ENCODE data around the gene SLC48A1. TPM values are rescaled to one million over a fixed set of nuclear protein-coding genes. Genes with fewer than 3 reads are reported as not detected.

Gene SLC48A1
- total and polyA plus RNA-seq, 2 donors (not counting 3 experiments of a cell fraction or from before 2014, with no cell fraction given) = 17.3 to 20.3 TPM

GRCh38 chr12:47750916-47751470 is 22.0 kb upstream of the SLC48A1 start:
- H3K79me2 ChIP-seq (ENCODE audit: control insufficient read depth, insufficient read depth, low read length) = peaks cover 13% of the 10 kb centered on the region
- POLR2A ChIA-PET = no interaction called here
- CTCF ChIA-PET = interaction anchor here (1.1 to 1.5 kb wide), 2 partner anchors 8 to 9 kb away, joined by 4 to 5 read pairs; no protein-coding TSS in a partner anchor
- no peak for DNase-seq (ENCODE audit: low read depth, low spot score)
- H3K27ac ChIP-seq (ENCODE audit: insufficient read depth, low read depth, low read length) = no peak overlapping the region
- no peak overlapping the region for H3K4me2 ChIP-seq (ENCODE audit: insufficient read depth, low read length)
- intact Hi-C loops (cut with micrococcal nuclease) = no loop called here
- H3K4me3 ChIP-seq (replicated peaks in 1 of 3; ENCODE audit: insufficient read depth in 1 of 3, low read depth in 1 of 3, low read length in 3 of 3) = no peak overlapping the region
- no peak overlapping the region for H2AFZ ChIP-seq (ENCODE audit: low read depth, low read length)
- FAIRE-seq = no peak
- H3K9me3 ChIP-seq (replicated peaks; ENCODE audit: control insufficient read depth, insufficient read depth, low read length) = no peaks in the 10 kb centered on the region
- H3K36me3 ChIP-seq (ENCODE audit: control insufficient read depth in 2 of 2, extremely low read depth in 1 of 2, insufficient read depth in 2 of 2, low read length in 2 of 2) = peaks cover 6 to 54% of the 10 kb centered on the region in 2 experiments
- no TSS peak for BruUV-seq (replicated peaks)
- TF ChIP-seq POLR2AphosphoS5 (IDR thresholded peaks at IDR 0.05; ENCODE audit: insufficient read depth, low read depth, low read length) (no peak), EZH2 (IDR thresholded peaks at IDR 0.05; ENCODE audit: borderline replicate concordance, low read depth, low read length, severe bottlenecking) (no peak), MYC (IDR thresholded peaks at IDR 0.05; ENCODE audit: low read depth, low read length) (no peak), GATA2 (IDR thresholded peaks at IDR 0.05; ENCODE audit: insufficient read depth, insufficient read length, low read depth, low read length) (no peak), CTCF (IDR thresholded peaks at IDR 0.05; ENCODE audit: extremely low read depth in 1 of 2, insufficient read depth in 1 of 2, low read depth in 1 of 2, low read length in 2 of 2) (no peak), FOS (IDR thresholded peaks at IDR 0.05; ENCODE audit: borderline replicate concordance, insufficient read depth, low read length) (no peak), POLR2A (IDR thresholded peaks at IDR 0.05; ENCODE audit: low read depth, low read length) (no peak), JUN (IDR thresholded peaks at IDR 0.05; ENCODE audit: borderline replicate concordance, insufficient read depth, insufficient read length, low read depth) (no peak)
- H3K9me1 ChIP-seq (replicated peaks; ENCODE audit: control insufficient read depth, extremely low read depth, insufficient read depth, low read length) = no peaks in the 10 kb centered on the region
- H3K9ac ChIP-seq (replicated peaks; ENCODE audit: extremely low read depth, insufficient read depth, low read length) = no peak overlapping the region
- peaks cover 35% of the 10 kb centered on the region for H3K4me1 ChIP-seq (ENCODE audit: control insufficient read depth, extremely low read depth, insufficient read depth, low read length)
- H4K20me1 ChIP-seq (replicated peaks; ENCODE audit: control insufficient read depth, extremely low read depth, insufficient read depth, low read length) = no peaks in the 10 kb centered on the region
- H3K27me3 ChIP-seq (ENCODE audit: control insufficient read depth in 2 of 2, insufficient read depth in 2 of 2, low read length in 2 of 2) = no peaks in the 10 kb centered on the region
- dilution Hi-C loops (cut with MboI; ENCODE audit: extremely low pct_ligation_motif_present, low sequenced_read_pairs) = no loop called here

Data from endothelial cell of umbilical vein (primary cell).